PC-9 (cell line): ENCODE data around the gene UBE2O. TPM values are rescaled to one million over a fixed set of nuclear protein-coding genes. Genes with fewer than 3 reads are reported as not detected.

Source experiments
- BruUV-seq: library from RNA; stranded (reverse); fragments of 400-500 nt; replicated peaks from 2 replicates; lab custom pipeline; 2021; lab: Mats Ljungman, UMichigan
- CTCF ChIA-PET: fragments of 300-600 bp; sonication (Branson Sonifier 250); formaldehyde crosslinking; loops from one replicate; lab custom pipeline; 2022; ENCODE audit warnings: antibody characterized with exemption; lab: Charles Lee
- POLR2A ChIA-PET: fragments of 300-600 bp; sonication (Branson Sonifier 250); formaldehyde crosslinking; loops from one replicate; lab custom pipeline; 2022; ENCODE audit warnings: antibody characterized with exemption; ENCODE audit not compliant: unreplicated experiment; lab: Charles Lee
- DNase-seq, 2 experiments: peaks; one replicate each; pipeline versions ENCODE4 v3.0.0 to v3.0.0-alpha.2; 2015 to 2022; ENCODE audit warnings: mixed read lengths in 1 of 2
- H2AFZ ChIP-seq: fragments of 200-600 bp; sonication (generic); 2 replicates; pipeline ENCODE4 v1.8.1; 2017; ENCODE audit warnings: antibody characterized with exemption
- H3F3A ChIP-seq: fragments of 200-600 bp; sonication (generic); 2 replicates; pipeline ENCODE4 v1.8.1; 2017; ENCODE audit warnings: antibody characterized with exemption, mild to moderate bottlenecking, low read depth; ENCODE audit not compliant: insufficient read depth
- H3K27ac ChIP-seq: fragments of 200-600 bp; sonication (generic); 2 replicates; pipeline ENCODE4 v1.6.1; 2016; ENCODE audit warnings: mixed run types
- H3K27me3 ChIP-seq: fragments of 200-600 bp; sonication (generic); 2 replicates; pipeline ENCODE4 v1.6.1; 2016; ENCODE audit warnings: low read depth, mixed run types; ENCODE audit not compliant: insufficient read depth
- H3K36me3 ChIP-seq: fragments of 200-600 bp; sonication (generic); 2 replicates; pipeline ENCODE4 v1.6.1; 2016; ENCODE audit warnings: low read depth, mixed run types
- H3K4me1 ChIP-seq: fragments of 200-600 bp; sonication (generic); replicated peaks from 2 replicates; pipeline ENCODE4 v1.6.1; 2016; ENCODE audit warnings: mixed run types; ENCODE audit not compliant: insufficient read depth
- H3K4me2 ChIP-seq: fragments of 200-600 bp; sonication (generic); 2 replicates; pipeline ENCODE4 v1.6.1; 2017; ENCODE audit warnings: mixed run types
- H3K4me3 ChIP-seq: fragments of 200-600 bp; sonication (generic); 2 replicates; pipeline ENCODE4 v1.6.1; 2016; ENCODE audit warnings: mixed run types
- H3K79me2 ChIP-seq: fragments of 200-600 bp; sonication (generic); 2 replicates; pipeline ENCODE4 v1.6.1; 2017; ENCODE audit warnings: low read depth, mixed run types
- H3K9me2 ChIP-seq: fragments of 200-600 bp; sonication (generic); 2 replicates; pipeline ENCODE4 v1.8.1; 2017; ENCODE audit warnings: mild to moderate bottlenecking; ENCODE audit not compliant: insufficient read depth
- H3K9me3 ChIP-seq: fragments of 200-600 bp; sonication (generic); 2 replicates; pipeline ENCODE4 v1.8.1; 2016; ENCODE audit warnings: low read depth; ENCODE audit not compliant: insufficient read depth
- H4K20me1 ChIP-seq: fragments of 200-600 bp; sonication (generic); 2 replicates; pipeline ENCODE4 v1.8.1; 2017; ENCODE audit not compliant: insufficient read depth
- CTCF ChIP-seq: fragments of 200-600 bp; sonication (generic); conservative IDR thresholded peaks from 2 replicates; pipeline ENCODE4 v1.6.1; 2017; ENCODE audit warnings: mixed run types, antibody characterized with exemption, mild to moderate bottlenecking, moderate library complexity
- EZH2 ChIP-seq: fragments of 200-600 bp; sonication (generic); IDR thresholded peaks from 2 replicates; pipeline ENCODE4 v1.8.0; 2017; ENCODE audit warnings: antibody characterized with exemption, low read depth
- intact Hi-C: fragments of 100-400 bp; cut with micrococcal nuclease; formaldehyde crosslinking; loops from one replicate; pipeline ENCODE4 v1.10.0; 2022; ENCODE audit not compliant: unreplicated experiment
- total RNA-seq: library from RNA; stranded (reverse); gene quantifications from 2 replicates; pipeline ENCODE4 v1.2.3, GENCODE V29; 2021

UBE2O gene
- total RNA-seq, 1 experiment from 2014 or later: 28.0 TPM

GRCh38 chr17:76497699-76497978 lies 44.7 kb upstream of the UBE2O start:
- H3K27ac ChIP-seq: no peak overlapping the region

GRCh38 chr17:76496464-76496863 lies 43.5 kb upstream of the UBE2O start:
- intact Hi-C loops: no loop called here

More at GRCh38 chr17:76497699-76497978, 44.7 kb upstream of the UBE2O start:
- Histone ChIP-seq H3K79me2 (no peaks in the 10 kb centered on the region), H3K4me2 (no peak overlapping the region), H2AFZ (no peak overlapping the region), H4K20me1 (no peaks in the 10 kb centered on the region), H3K9me2 (no peaks in the 10 kb centered on the region), H3K4me1 (peaks cover 16% of the 10 kb centered on the region; the same call in 1 of the 2 replicates), H3K4me3 (no peak overlapping the region), H3F3A (no peaks in the 10 kb centered on the region), H3K9me3 (no peaks in the 10 kb centered on the region), H3K36me3 (no peaks in the 10 kb centered on the region), H3K27me3 (no peaks in the 10 kb centered on the region)
- no peak for DNase-seq
- ChIA-PET POLR2A (no interaction called here), CTCF (no interaction called here)
- no peak for TF ChIP-seq CTCF
- no peak for TF ChIP-seq EZH2
- intact Hi-C loops: no loop called here
- BruUV-seq: no TSS peak

GRCh38 chr17:76495663-76496400 lies 42.9 kb upstream of the UBE2O start:
- Histone ChIP-seq H3F3A (no peaks in the 10 kb centered on the region), H3K27me3 (no peaks in the 10 kb centered on the region), H3K79me2 (no peaks in the 10 kb centered on the region), H4K20me1 (no peaks in the 10 kb centered on the region), H3K4me1 (peaks cover 16% of the 10 kb centered on the region; the same call in 1 of the 2 replicates), H3K27ac (no peak overlapping the region), H3K4me3 (no peak overlapping the region), H3K36me3 (no peaks in the 10 kb centered on the region), H3K4me2 (no peak overlapping the region), H3K9me2 (no peaks in the 10 kb centered on the region), H3K9me3 (no peaks in the 10 kb centered on the region), H2AFZ (no peak overlapping the region)
- CTCF ChIA-PET: no interaction called here
- BruUV-seq: no TSS peak
- no peak for DNase-seq
- POLR2A ChIA-PET: no interaction called here
- TF ChIP-seq CTCF (no peak), EZH2 (no peak)
- intact Hi-C loops: no loop called here

More at GRCh38 chr17:76496464-76496863, 43.5 kb upstream of the UBE2O start:
- BruUV-seq: no TSS peak
- Histone ChIP-seq H3K27me3 (no peaks in the 10 kb centered on the region), H3K9me2 (no peaks in the 10 kb centered on the region), H3K4me2 (no peak overlapping the region), H3K27ac (no peak overlapping the region), H3K4me1 (peaks cover 16% of the 10 kb centered on the region; the same call in 1 of the 2 replicates), H3F3A (no peaks in the 10 kb centered on the region), H3K9me3 (no peaks in the 10 kb centered on the region), H3K79me2 (no peaks in the 10 kb centered on the region), H4K20me1 (no peaks in the 10 kb centered on the region), H2AFZ (no peak overlapping the region), H3K36me3 (no peaks in the 10 kb centered on the region), H3K4me3 (no peak overlapping the region)
- DNase-seq: no peak
- ChIA-PET POLR2A (no interaction called here), CTCF (no interaction called here)
- TF ChIP-seq EZH2: no peak
- no peak for TF ChIP-seq CTCF
